HEK293 (cell line): ENCODE measurements around the gene TRAF3.

Source experiments
- CTCF ChIA-PET: fragments of 350-600 bp; formaldehyde crosslinking; extraction: SDS; loops from one replicate; lab custom pipeline; 2021; ENCODE audit warnings: antibody characterized with exemption; lab: Yijun Ruan, JAX
- POLR2A ChIA-PET: fragments of 300-600 bp; formaldehyde crosslinking; extraction: SDS; loops from one replicate; lab custom pipeline; 2020; ENCODE audit warnings: antibody characterized with exemption, inconsistent platforms; lab: Yijun Ruan, JAX
- H3K27ac ChIP-seq: fragments of 200-500 bp; sonication (Bioruptor generic); 2 replicates; pipeline ENCODE4 v1.5.1; 2014; ENCODE audit warnings: low read depth, low read length, control low read depth, inconsistent platforms; ENCODE audit errors: extremely low read depth
- H3K36me3 ChIP-seq, 2 experiments: fragments of 200-500 bp in 1 of 2; sonication (Bioruptor generic) in 1 of 2; 1 replicate in 1 of 2; 2 replicates in 1 of 2; pipeline ENCODE4 v1.5.1; 2014 to 2017; ENCODE audit warnings: inconsistent platforms in 2 of 2, low read length in 2 of 2; ENCODE audit not compliant: control insufficient read depth in 2 of 2, insufficient read depth in 1 of 2
- H3K4me1 ChIP-seq: fragments of 200-500 bp; sonication (Bioruptor generic); 2 replicates; pipeline ENCODE4 v1.5.1; 2014; ENCODE audit warnings: mild to moderate bottlenecking, low read length, inconsistent platforms; ENCODE audit not compliant: control insufficient read depth, insufficient read depth
- H3K4me3 ChIP-seq: 2 replicates; pipeline ENCODE4 v1.5.1; 2011; ENCODE audit warnings: low read depth, mild to moderate bottlenecking, control low read depth, low read length, moderate library complexity
- H3K9me3 ChIP-seq: fragments of 200-500 bp; sonication (Bioruptor generic); 2 replicates; pipeline ENCODE4 v1.5.1; 2014; ENCODE audit warnings: low read depth, low read length, inconsistent platforms; ENCODE audit not compliant: control insufficient read depth, insufficient read depth
- GLIS1 ChIP-seq: fragments of 450-650 bp; formaldehyde crosslinking; IDR thresholded peaks from 2 replicates; pipeline ENCODE4 v1.5.1; 2016; ENCODE audit warnings: missing biosample characterization, missing genetic modification characterization
- GLIS2 ChIP-seq: fragments of 450-650 bp; formaldehyde crosslinking; IDR thresholded peaks from 2 replicates; pipeline ENCODE4 v1.5.1; 2016; ENCODE audit warnings: missing biosample characterization, missing genetic modification characterization
- KLF7 ChIP-seq: fragments of 450-650 bp; formaldehyde crosslinking; IDR thresholded peaks from 2 replicates; pipeline ENCODE4 v1.5.1; 2016; ENCODE audit warnings: missing biosample characterization, missing genetic modification characterization, borderline replicate concordance
- MZF1 ChIP-seq: fragments of 450-650 bp; formaldehyde crosslinking; IDR thresholded peaks from 2 replicates; pipeline ENCODE4 v1.5.1; 2017; ENCODE audit warnings: missing biosample characterization, missing genetic modification characterization, borderline replicate concordance
- OVOL3 ChIP-seq: fragments of 450-650 bp; formaldehyde crosslinking; IDR thresholded peaks from 2 replicates; pipeline ENCODE4 v1.5.1; 2016; ENCODE audit warnings: missing biosample characterization, missing genetic modification characterization
- PATZ1 ChIP-seq: fragments of 450-650 bp; formaldehyde crosslinking; IDR thresholded peaks from 2 replicates; pipeline ENCODE4 v1.5.1; 2016; ENCODE audit warnings: missing biosample characterization, missing genetic modification characterization
- PRDM10 ChIP-seq: fragments of 450-650 bp; formaldehyde crosslinking; IDR thresholded peaks from 2 replicates; pipeline ENCODE4 v1.5.1; 2016; ENCODE audit warnings: missing biosample characterization, missing genetic modification characterization
- ZBTB21 ChIP-seq: fragments of 450-650 bp; formaldehyde crosslinking; IDR thresholded peaks from 2 replicates; pipeline ENCODE4 v1.5.1; 2017; ENCODE audit warnings: missing biosample characterization, missing genetic modification characterization
- ZFHX2 ChIP-seq: fragments of 450-650 bp; formaldehyde crosslinking; conservative IDR thresholded peaks from 2 replicates; pipeline ENCODE4 v1.5.1; 2016; ENCODE audit warnings: missing biosample characterization, missing genetic modification characterization
- ZIC2 ChIP-seq: fragments of 450-650 bp; formaldehyde crosslinking; IDR thresholded peaks from 2 replicates; pipeline ENCODE4 v1.5.1; 2016; ENCODE audit warnings: missing biosample characterization, missing genetic modification characterization
- ZNF114 ChIP-seq: fragments of 450-650 bp; formaldehyde crosslinking; IDR thresholded peaks from 2 replicates; pipeline ENCODE4 v1.5.0; 2017; ENCODE audit warnings: missing biosample characterization, missing genetic modification characterization
- ZNF140 ChIP-seq: fragments of 450-650 bp; formaldehyde crosslinking; IDR thresholded peaks from 2 replicates; pipeline ENCODE4 v1.5.1; 2016; ENCODE audit warnings: missing biosample characterization, missing genetic modification characterization
- ZNF18 ChIP-seq: fragments of 450-650 bp; formaldehyde crosslinking; IDR thresholded peaks from 2 replicates; pipeline ENCODE4 v1.5.1; 2016; ENCODE audit warnings: missing biosample characterization, missing genetic modification characterization
- ZNF26 ChIP-seq: fragments of 450-650 bp; formaldehyde crosslinking; IDR thresholded peaks from 2 replicates; pipeline ENCODE4 v1.5.1; 2016; ENCODE audit warnings: missing biosample characterization, missing genetic modification characterization
- ZNF335 ChIP-seq: fragments of 450-650 bp; formaldehyde crosslinking; conservative IDR thresholded peaks from 2 replicates; pipeline ENCODE4 v1.5.1; 2016; ENCODE audit warnings: missing biosample characterization, missing genetic modification characterization
- ZNF510 ChIP-seq: fragments of 450-650 bp; formaldehyde crosslinking; IDR thresholded peaks from 2 replicates; pipeline ENCODE4 v1.5.1; 2018; ENCODE audit warnings: mild to moderate bottlenecking, missing genetic modification characterization, missing biosample characterization; ENCODE audit not compliant: insufficient replicate concordance
- ZNF549 ChIP-seq: fragments of 450-650 bp; IDR thresholded peaks from 2 replicates; pipeline ENCODE4 v1.5.1; 2018; ENCODE audit warnings: missing biosample characterization, missing genetic modification characterization, mild to moderate bottlenecking, inconsistent platforms, moderate library complexity
- ZNF600 ChIP-seq: fragments of 450-650 bp; formaldehyde crosslinking; IDR thresholded peaks from 2 replicates; pipeline ENCODE4 v1.5.1; 2016; ENCODE audit warnings: missing biosample characterization, missing genetic modification characterization
- ZNF629 ChIP-seq: fragments of 450-650 bp; formaldehyde crosslinking; IDR thresholded peaks from 2 replicates; pipeline ENCODE4 v1.5.1; 2017; ENCODE audit warnings: missing biosample characterization, missing genetic modification characterization
- ZSCAN16 ChIP-seq: fragments of 450-650 bp; formaldehyde crosslinking; IDR thresholded peaks from 2 replicates; pipeline ENCODE4 v1.5.1; 2016; ENCODE audit warnings: missing biosample characterization, missing genetic modification characterization
- ZSCAN30 ChIP-seq: fragments of 450-650 bp; IDR thresholded peaks from 2 replicates; pipeline ENCODE4 v1.5.1; 2018; ENCODE audit warnings: missing biosample characterization, mild to moderate bottlenecking, missing genetic modification characterization, moderate library complexity
- ZSCAN4 ChIP-seq: fragments of 450-650 bp; formaldehyde crosslinking; IDR thresholded peaks from 2 replicates; pipeline ENCODE4 v1.5.1; 2017; ENCODE audit warnings: missing biosample characterization, missing genetic modification characterization

The TRAF3 gene

GRCh38 chr14:102819176-102819628 lies 42.0 kb downstream of the TRAF3 start:
- no peak overlapping the region for H3K4me3 ChIP-seq
- peaks cover 0 to 3% of the 10 kb centered on the region in 2 experiments; a peak in 1 of 3 replicates for H3K36me3 ChIP-seq
- TF ChIP-seq GLIS2 (tag by site-specific recombination) = no peak
- peak; percentile 59 for TF ChIP-seq ZIC2 (tag by site-specific recombination)
- peak; percentile 66 for TF ChIP-seq ZNF335 (tag by site-specific recombination)
- TF ChIP-seq ZFHX2 (tag by site-specific recombination) = 0 out of 2 replicates have a peak, but pooled peaks have one; percentile 8
- no peak for TF ChIP-seq GLIS1
- TF ChIP-seq PATZ1 (tag by site-specific recombination) = 0 out of 2 replicates have a peak, but pooled peaks have one; percentile 29
- peak; percentile 70; the same call in 1 of the 2 replicates for TF ChIP-seq ZNF600 (tag by site-specific recombination)
- CTCF ChIA-PET = no interaction called here
- POLR2A ChIA-PET = no interaction called here
- H3K27ac ChIP-seq = no peak overlapping the region
- peaks cover 12% of the 10 kb centered on the region; the same call in 1 of the 2 replicates for H3K4me1 ChIP-seq
- H3K9me3 ChIP-seq = no peaks in the 10 kb centered on the region

GRCh38 chr14:102819747-102820330 lies 42.6 kb downstream of the TRAF3 start:
- Histone ChIP-seq H3K4me1 (peaks cover 12% of the 10 kb centered on the region; the same call in 1 of the 2 replicates), H3K36me3 (no peaks in the 10 kb centered on the region), H3K4me3 (no peak overlapping the region), H3K9me3 (no peaks in the 10 kb centered on the region), H3K27ac (no peak overlapping the region)
- ChIA-PET CTCF (no interaction called here), POLR2A (no interaction called here)
- TF ChIP-seq ZNF549 (tag by site-specific recombination) (no peak), ZNF600 (tag by site-specific recombination) (peak; percentile 53), ZNF140 (tag by site-specific recombination) (no peak), ZSCAN16 (tag by site-specific recombination) (no peak), ZNF26 (tag by site-specific recombination) (no peak), ZNF629 (tag by site-specific recombination) (no peak), PRDM10 (no peak), ZSCAN4 (tag by site-specific recombination) (no peak), ZNF18 (tag by site-specific recombination) (0 out of 2 replicates have a peak, but pooled peaks have one; percentile 57), ZIC2 (tag by site-specific recombination) (peak; percentile 33; the same call in 1 of the 2 replicates), MZF1 (tag by site-specific recombination) (no peak), OVOL3 (tag by site-specific recombination) (no peak), ZNF335 (tag by site-specific recombination) (no peak), GLIS2 (tag by site-specific recombination) (peak; percentile 41; the same call in 1 of the 2 replicates), ZNF114 (tag by site-specific recombination) (no peak), ZNF510 (tag by site-specific recombination) (no peak), ZSCAN30 (tag by site-specific recombination) (no peak), ZBTB21 (no peak), KLF7 (tag by site-specific recombination) (no peak)
